D341Med (cell line): Measurements from ENCODE around the gene BAHCC1.

ENCODE experiments used
- DNase-seq: peaks from one replicate; pipeline ENCODE4 v3.0.0; 2012; ENCODE audit warnings: low spot score

Gene BAHCC1

DNA sequence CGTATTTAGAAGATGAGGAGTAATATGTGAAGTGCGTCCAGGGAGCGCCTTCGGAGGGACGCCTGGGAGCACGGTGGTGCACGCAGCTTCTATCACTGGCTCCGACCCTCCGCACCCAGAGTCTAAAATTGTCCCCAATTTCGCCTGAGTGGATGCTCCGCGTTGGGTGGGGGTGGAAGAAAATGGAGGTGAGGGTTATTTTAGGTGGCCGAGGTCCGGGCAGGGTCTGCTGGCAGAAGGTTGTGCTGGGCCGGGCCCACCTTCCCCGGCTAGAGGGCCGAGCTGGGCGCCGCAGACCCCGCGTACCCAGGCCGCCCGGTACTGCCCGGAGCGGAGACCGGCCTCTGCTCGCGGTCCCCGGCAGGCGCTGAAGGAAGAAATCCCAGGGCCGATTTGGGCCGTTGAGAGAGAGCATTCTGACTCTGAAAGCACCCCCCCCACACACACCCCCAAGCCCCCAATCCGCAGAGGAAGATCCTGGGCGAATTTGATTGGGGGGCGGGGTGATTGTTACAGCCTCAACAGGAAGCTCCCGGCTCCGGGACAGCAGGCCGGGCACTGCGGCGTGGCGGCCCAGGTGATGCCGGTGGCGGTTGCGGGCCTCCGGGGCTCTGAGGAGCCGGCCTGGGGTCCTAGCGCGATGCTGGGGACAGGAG is 3.0 kb downstream of the BAHCC1 start:
- DNase-seq, result no peak

DNA sequence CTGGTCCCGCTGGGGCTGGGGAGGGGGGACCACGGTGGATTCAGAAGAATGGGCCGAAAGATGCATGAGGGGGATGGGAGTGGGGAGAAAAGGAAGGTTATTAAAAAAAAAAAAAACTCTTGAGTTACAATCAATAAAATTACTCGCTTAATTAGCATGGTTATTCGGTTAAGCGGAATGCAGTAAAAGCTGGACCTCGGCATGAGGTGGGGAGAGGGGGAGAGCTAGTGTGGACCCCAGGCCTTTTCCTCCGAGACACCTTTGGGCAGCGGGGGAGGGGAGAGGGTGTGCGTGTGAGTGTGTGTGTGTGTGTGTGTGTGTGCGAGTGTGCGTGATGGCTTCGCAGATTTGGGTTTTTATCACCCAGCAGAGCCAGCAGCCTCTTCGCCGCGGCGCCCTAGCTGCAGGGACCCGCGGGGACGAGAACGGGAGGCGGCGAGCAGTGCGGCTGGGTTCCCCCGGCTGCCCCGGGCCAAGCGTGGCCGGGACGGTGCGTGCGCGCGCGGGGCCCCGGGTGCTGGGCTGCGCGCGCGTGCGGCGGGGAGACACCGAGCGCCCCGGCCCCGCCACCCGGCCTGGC is 3.7 kb downstream of the BAHCC1 start:
- DNase-seq, result peak; percentile 73

DNA sequence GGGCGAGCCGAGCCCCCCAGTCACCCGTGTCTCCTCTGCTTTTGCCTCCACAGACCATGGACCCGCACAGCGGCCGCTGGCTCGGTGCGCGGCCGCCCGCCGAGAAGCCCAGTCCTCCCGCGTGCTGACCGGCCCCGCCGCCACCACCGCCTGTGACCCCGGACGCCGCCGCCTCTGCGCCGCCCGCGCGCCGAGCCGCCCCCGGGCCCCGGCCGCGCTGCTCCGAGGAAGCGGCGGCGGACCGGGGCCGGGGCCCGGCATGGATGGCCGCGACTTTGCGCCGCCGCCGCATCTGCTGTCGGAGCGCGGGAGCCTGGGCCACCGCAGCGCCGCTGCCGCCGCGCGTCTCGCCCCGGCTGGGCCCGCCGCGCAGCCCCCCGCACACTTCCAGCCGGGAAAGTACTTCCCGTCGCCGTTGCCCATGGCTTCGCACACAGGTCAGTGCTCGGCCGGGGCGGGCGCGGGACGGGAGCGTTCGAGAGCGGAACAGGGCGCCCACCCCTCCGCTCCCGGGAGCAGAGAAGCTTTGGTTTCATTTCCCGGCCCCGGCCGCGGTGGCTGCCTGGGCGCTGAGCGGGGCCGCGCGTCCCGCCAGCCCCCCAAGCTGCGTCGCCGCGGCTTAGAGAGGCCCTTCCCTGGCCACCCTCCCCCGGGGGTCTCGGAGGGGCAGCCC is 4.4 kb downstream of the BAHCC1 start:
- DNase-seq, result peak; percentile 80

GRCh38 chr17:81400154-81400977 is 5.1 kb downstream of the BAHCC1 start:
- peak; percentile 84 for DNase-seq

DNA sequence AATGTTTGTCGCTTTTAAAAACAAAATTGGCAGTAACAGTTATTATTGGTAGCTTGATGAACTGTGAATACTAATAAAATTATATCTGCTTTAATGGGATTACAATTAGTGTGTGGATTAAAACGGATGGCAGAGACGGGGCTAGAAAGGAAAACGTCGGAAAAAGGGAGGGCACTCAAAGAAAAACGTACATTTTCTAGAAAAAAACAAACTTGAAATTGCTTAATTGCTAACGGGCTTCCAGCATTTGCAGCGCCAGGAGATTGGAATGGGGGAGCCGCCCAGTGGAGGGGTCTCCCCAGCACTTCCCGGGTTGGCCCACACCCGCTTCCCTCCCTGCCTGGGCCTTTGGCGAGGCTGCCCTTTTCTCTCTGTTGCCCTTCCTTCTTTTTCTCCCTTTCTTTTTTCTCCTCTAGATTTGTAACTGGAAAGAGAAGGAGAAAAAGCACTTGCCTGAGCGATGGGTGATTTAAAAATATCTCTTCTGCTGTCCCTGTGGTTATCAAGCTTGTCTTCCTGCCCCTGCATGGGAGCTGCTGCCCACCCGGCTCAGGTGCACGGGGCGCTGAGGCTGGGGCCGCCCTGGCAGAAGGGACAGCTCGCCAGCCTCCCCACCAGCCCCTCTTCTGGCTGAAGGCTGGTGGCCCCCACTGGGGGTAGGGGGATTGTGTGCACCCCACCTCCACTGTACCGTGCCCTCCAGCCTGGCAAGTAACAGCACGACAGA is 5.9 kb downstream of the BAHCC1 start:
- no peak for DNase-seq

DNA sequence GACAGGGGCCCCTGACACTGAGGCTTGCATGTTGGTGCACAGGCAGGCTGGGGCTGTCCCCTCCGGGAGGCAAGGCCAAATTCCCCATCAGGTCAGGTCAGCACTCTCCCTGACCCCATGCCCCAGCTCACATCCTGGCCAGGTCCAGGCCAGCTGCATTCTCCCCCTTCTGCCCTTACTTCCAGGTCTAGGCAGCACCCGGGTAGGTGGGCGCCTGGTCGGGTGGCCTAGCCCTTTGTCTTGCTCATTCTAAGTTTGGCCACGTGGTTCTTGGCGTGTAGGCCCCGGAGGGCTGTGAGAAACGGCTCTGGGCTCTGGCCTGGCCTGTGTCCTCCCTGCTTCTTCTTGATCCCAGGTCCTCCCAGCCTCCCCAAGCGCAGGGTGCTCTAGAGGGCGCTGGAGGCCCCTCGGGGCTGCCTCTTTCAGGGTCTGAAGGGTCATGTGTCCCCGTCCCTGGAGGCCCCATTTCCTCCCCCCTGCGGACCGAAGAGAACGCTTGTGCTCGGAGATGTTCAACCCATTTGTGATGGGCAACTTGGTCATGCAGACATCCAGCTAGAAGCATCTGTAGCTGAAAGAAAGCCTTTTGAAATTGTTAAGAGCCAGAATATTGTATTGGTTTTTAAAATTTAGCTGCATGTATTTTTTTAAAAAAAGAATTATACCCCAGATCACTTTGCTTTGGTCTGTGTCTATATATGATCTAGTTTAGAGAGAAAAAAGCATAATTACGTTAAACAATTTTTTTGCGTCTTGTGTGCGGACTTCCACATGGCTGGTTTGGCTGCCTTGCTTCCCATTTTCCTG is 6.7 kb downstream of the BAHCC1 start:
- DNase-seq, result peak; percentile 79

DNA sequence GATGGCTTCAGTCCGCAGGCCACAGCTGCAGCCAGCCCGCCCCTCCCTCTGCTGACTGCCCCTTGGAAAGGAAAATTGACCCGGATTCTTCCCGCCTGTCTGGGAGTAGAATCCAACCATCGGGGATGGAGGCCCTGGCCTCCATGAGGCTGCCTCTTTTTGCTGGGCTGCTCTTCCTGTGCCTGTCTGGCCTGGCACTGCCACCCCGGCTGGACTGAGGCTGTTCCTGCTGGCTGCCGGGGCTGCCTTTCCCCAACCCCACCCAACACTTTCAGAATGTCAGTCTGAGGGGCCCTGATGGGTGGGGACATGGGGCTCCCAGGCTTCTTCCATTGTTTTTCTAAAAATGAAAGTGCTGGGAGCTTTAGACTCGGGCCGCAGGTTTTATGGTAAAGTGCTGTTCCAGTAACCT is 7.3 kb downstream of the BAHCC1 start:
- DNase-seq, result no peak

- no peak for DNase-seq
Observed at GRCh38 chr17:81402981-81403467, 7.8 kb downstream of the BAHCC1 start.

DNA sequence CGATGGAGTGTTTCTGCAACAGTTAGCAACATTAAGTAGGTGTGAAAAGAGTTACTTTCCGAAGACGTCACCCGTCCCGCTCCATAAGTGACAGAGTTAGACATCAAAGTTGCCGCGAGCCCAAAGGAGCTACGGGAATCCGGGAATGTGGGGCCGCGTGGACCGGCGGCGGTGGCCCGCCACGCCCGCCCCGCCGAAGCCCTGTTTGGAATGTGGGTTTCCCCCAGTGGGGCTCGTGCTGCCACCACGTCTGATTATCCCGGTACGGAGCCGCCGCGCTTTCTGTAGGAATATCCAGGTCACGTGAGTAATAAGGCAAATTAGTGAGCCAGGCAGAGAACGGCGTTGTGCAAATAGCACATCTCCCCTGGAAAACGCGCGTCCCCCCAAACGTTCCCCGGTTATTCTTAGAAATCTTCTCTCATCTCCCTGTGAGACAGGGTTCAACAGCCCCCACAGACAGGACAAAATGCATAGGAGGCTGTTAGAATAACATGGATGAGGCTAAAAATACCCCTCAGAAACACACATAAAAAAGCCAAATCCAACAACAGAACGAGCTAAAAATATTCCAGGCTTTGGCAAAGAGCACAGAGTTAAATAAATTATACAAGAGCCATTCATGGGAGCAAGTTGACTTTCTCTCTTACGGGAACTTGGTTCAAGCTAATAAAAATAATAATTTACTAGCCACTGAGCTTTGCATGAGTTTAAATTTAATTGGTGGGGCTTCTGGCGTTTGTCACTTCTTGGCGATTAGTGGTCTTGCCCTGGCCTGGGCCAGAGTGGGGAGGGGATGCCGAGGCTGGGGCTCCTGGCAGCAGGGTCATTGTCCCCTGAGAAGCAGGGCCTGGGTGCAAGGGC is 8.6 kb downstream of the BAHCC1 start:
- DNase-seq, result no peak

DNA sequence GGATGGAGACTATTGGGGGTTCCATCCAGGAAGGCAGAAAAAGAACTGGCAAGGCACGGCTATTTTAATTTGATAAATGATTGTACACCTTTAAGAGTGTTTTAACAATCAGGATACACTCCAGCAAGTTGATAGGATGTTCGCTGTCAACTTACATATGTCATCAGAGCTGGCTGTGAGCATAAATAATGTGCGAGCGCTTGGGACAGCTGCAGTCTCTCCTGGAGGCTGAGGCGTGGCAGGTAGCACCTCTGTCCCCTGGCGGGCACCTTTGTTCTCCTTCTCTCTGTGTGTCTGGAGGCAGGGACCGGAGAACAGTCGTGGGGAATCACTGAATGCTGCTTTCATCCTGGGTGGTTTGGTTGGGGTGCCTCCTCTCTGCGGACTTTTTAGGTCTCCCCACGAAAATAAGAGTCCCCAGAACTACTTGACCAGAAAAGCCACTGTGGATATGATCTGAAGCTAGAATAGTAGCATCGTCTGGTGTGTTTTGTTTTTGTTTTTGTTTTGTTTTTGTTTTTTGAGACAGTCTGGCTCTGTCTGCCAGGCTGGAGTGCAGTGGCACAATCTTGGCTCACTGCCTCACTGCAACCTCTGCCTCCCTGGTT is 9.4 kb downstream of the BAHCC1 start:
- no peak for DNase-seq

DNA sequence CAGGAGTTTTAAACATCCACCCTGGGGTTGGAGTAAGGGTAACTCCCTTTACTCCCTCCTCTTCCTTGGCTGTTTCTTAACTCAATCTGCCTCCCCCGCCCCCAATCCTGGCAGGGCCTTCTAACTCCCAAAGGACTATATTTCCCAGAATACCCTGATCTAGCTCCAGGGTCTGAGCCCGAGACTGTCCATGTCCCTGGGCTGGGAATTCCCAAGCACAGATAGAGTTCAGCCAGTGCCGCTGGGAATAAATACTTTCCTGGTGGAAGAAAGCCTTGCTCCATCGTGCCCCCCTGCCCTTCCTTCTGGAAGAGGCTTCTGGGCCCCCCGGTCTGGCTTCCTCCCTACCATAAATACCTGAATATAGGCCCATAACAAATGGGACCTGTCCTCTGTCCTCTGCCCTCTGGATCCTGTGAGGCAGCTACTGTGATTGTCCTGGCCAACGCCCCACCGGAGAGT is 10.2 kb downstream of the BAHCC1 start:
- no peak for DNase-seq

GRCh38 chr17:81406117-81406953 is 11.1 kb downstream of the BAHCC1 start:
- no peak for DNase-seq

GRCh38 chr17:81408049-81408448 is 12.8 kb downstream of the BAHCC1 start:
- DNase-seq, result no peak

GRCh38 chr17:81409190-81409935 is 14.1 kb downstream of the BAHCC1 start:
- peak; percentile 69 for DNase-seq

- DNase-seq, result no peak
Observed at GRCh38 chr17:81410852-81411251, 15.6 kb downstream of the BAHCC1 start.

DNA sequence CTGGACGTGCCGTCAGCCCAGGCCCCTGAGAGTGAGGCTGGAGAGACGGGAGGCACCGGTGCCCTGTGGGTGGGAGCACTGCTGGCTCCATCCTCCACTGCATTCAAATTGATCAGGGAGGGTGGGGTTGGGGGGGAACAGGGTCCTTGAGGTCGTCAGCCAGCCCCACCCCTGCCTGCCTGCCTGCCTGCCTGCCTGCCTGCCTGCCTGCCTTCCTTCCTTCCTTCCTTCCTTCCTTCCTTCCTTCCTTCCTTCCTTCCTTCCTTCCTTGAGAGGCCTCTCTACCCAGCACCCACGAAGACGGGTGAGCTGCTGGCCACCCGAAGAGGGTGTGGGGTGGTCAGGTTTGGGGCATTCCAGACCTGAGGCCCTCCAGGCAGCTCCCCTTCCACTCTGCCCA is 16.0 kb downstream of the BAHCC1 start:
- DNase-seq, result no peak

GRCh38 chr17:81412490-81413093 is 17.3 kb downstream of the BAHCC1 start:
- no peak for DNase-seq
